ENCODE measurements around the gene C16orf78. TPM values are rescaled to one million over a fixed set of nuclear protein-coding genes. Genes with fewer than 3 reads are reported as not detected.

The C16orf78 gene, protein sequence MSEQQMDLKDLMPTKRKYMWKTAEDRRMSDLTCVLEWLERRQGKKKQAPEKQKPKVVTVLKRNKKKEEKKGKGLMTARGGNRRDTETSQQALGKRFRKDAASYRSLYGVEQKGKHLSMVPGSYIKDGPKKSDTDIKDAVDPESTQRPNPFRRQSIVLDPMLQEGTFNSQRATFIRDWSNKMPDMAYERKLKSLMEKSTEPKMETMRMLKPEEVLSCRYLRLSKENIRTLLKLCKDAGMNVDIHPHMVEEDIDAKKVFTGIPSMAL
- total RNA-seq = not detected in 2 replicates
- polyA plus RNA-seq = not detected in 2 replicates
- not detected in 2 replicates for polyA plus RNA-seq (2012)
- not detected in 2 replicates for polyA minus RNA-seq (ENCODE audit: low replicate concordance)

DNA sequence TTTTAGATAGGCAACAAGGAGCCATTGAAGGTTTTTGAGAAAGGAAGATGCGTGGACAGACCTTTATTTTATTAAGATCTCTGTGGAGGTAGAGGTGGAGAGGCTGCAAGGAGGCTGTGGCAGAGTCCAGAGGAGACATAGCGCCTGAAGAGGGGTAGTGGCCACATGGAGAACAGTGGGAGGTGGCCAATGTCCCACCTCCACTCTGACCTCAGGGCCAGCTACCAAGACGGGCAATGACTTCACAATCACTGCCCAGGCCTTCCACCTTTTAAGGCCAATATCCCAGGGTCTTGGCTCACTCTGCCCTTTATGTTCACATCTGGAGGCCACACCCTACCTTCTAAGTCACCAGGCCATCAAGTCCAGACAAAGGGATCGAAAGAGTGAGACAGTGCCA is at the start of gene C16orf78:
C16orf78 (plus strand) TSS at position 301 of the 400 bp plus-strand sequence. CDS start 136 bp downstream, outside the sequence.
- Histone ChIP-seq H3K79me2 (ENCODE audit: control insufficient read depth, insufficient read depth, low read length) (no peaks in the 10 kb centered on the region), H2AFZ (ENCODE audit: low read length) (no peak within 1 kb of the TSS), H3K9me3 (ENCODE audit: control insufficient read depth, insufficient read depth, low read depth, low read length) (no peaks in the 10 kb centered on the region), H3K27ac (ENCODE audit: insufficient read depth, low read length) (no peak within 1 kb of the TSS), H3K4me3 (replicated peaks in 1 of 4; ENCODE audit: control extremely low read depth in 1 of 4, insufficient read depth in 1 of 4, low read depth in 3 of 4, low read length in 4 of 4) (no peak within 1 kb of the TSS), H4K20me1 (ENCODE audit: control insufficient read depth, extremely low read depth, insufficient read depth, low read length) (no peaks in the 10 kb centered on the region), H3K4me2 (ENCODE audit: extremely low read depth, insufficient read depth, low read length) (no peak within 1 kb of the TSS), H3K36me3 (ENCODE audit: control insufficient read depth, insufficient read depth, low read length) (no peaks in the 10 kb centered on the region), H3K9ac (ENCODE audit: insufficient read depth, low read length) (no peak within 1 kb of the TSS), H3K27me3 (ENCODE audit: control insufficient read depth, insufficient read depth, low read length) (no peaks in the 10 kb centered on the region), H3K4me1 (ENCODE audit: control insufficient read depth, extremely low read depth, insufficient read depth, low read length) (no peaks in the 10 kb centered on the region)
- no peak for DNase-seq (ENCODE audit: low read depth in 2 of 2)
- TF ChIP-seq, protein P1, sequence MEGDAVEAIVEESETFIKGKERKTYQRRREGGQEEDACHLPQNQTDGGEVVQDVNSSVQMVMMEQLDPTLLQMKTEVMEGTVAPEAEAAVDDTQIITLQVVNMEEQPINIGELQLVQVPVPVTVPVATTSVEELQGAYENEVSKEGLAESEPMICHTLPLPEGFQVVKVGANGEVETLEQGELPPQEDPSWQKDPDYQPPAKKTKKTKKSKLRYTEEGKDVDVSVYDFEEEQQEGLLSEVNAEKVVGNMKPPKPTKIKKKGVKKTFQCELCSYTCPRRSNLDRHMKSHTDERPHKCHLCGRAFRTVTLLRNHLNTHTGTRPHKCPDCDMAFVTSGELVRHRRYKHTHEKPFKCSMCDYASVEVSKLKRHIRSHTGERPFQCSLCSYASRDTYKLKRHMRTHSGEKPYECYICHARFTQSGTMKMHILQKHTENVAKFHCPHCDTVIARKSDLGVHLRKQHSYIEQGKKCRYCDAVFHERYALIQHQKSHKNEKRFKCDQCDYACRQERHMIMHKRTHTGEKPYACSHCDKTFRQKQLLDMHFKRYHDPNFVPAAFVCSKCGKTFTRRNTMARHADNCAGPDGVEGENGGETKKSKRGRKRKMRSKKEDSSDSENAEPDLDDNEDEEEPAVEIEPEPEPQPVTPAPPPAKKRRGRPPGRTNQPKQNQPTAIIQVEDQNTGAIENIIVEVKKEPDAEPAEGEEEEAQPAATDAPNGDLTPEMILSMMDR (conservative IDR thresholded peaks at IDR 0.05 in 1 of 2, IDR thresholded peaks at IDR 0.05 in 1 of 2; ENCODE audit: low read depth in 1 of 2, low read length in 2 of 2) = no peak
- TF ChIP-seq EZH2 (IDR thresholded peaks at IDR 0.05; ENCODE audit: low read length, missing control alignments) = no peak

DNA sequence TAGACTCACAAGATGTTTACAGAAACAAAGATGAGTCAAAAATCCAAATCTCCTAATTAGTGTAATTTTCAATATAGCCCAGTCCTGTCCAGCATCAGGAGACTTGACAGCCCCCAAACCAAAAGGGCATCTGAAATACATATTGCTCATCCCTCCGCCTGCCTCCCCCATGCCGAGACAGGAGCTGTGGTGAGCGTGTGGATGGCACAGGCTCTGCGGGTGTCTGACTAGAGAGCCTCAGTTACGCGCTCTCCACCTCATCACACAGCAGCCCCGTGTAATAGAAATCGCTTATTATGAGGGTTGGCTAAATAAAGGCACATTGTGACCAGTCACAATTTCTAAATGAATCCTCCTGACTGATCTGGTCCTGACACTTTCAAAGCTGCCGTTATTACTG is 48.9 kb upstream of the C16orf78 start:
- no peak overlapping the region for H3K27ac ChIP-seq (ENCODE audit: insufficient read depth, low read length)
- no peaks in the 10 kb centered on the region for H3K9me3 ChIP-seq (ENCODE audit: control insufficient read depth, insufficient read depth, low read depth, low read length)
- no peak overlapping the region for H3K9ac ChIP-seq (ENCODE audit: insufficient read depth, low read length)
- no peak overlapping the region for H3K4me3 ChIP-seq (replicated peaks in 1 of 4; ENCODE audit: control extremely low read depth in 1 of 4, insufficient read depth in 1 of 4, low read depth in 3 of 4, low read length in 4 of 4)
- H3K4me1 ChIP-seq (ENCODE audit: control insufficient read depth, extremely low read depth, insufficient read depth, low read length) = no peaks in the 10 kb centered on the region
- no peak for DNase-seq (ENCODE audit: low read depth in 2 of 2)
- no peaks in the 10 kb centered on the region for H3K36me3 ChIP-seq (ENCODE audit: control insufficient read depth, insufficient read depth, low read length)
- H4K20me1 ChIP-seq (ENCODE audit: control insufficient read depth, extremely low read depth, insufficient read depth, low read length) = no peaks in the 10 kb centered on the region
- no peaks in the 10 kb centered on the region for H3K27me3 ChIP-seq (ENCODE audit: control insufficient read depth, insufficient read depth, low read length)
- no peak overlapping the region for H3K4me2 ChIP-seq (ENCODE audit: extremely low read depth, insufficient read depth, low read length)
- TF ChIP-seq, protein P1 (conservative IDR thresholded peaks at IDR 0.05 in 1 of 2, IDR thresholded peaks at IDR 0.05 in 1 of 2; ENCODE audit: low read depth in 1 of 2, low read length in 2 of 2) = no peak
- TF ChIP-seq EZH2 (IDR thresholded peaks at IDR 0.05; ENCODE audit: low read length, missing control alignments) = no peak
- H3K79me2 ChIP-seq (ENCODE audit: control insufficient read depth, insufficient read depth, low read length) = no peaks in the 10 kb centered on the region
- no peak overlapping the region for H2AFZ ChIP-seq (ENCODE audit: low read length)

DNA sequence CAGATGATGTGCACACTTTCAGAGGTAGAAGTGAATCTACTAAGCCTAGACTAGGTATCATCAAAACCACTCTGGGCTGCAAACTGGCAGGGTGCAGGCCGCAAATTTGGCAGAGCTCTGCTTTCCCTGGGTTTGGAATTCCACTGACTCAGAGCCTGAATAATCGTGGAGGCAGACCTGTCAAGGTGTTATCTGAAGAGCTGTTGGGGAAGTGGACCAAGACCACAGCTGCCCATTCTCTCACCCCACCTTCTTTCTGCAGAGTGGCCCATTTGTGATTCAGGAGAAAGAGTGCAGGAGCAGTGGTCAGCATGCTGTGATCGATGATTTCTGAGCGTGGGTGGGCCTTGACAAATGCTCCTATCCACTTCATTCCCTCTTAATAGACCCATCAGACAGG is 46.1 kb upstream of the C16orf78 start:
- H3K9ac ChIP-seq (ENCODE audit: insufficient read depth, low read length) = no peak overlapping the region
- no peaks in the 10 kb centered on the region for H3K4me1 ChIP-seq (ENCODE audit: control insufficient read depth, extremely low read depth, insufficient read depth, low read length)
- DNase-seq (ENCODE audit: low read depth in 2 of 2) = no peak
- no peak overlapping the region for H3K4me2 ChIP-seq (ENCODE audit: extremely low read depth, insufficient read depth, low read length)
- H2AFZ ChIP-seq (ENCODE audit: low read length) = no peak overlapping the region
- no peaks in the 10 kb centered on the region for H4K20me1 ChIP-seq (ENCODE audit: control insufficient read depth, extremely low read depth, insufficient read depth, low read length)
- H3K27me3 ChIP-seq (ENCODE audit: control insufficient read depth, insufficient read depth, low read length) = no peaks in the 10 kb centered on the region
- H3K4me3 ChIP-seq (replicated peaks in 1 of 4; ENCODE audit: control extremely low read depth in 1 of 4, insufficient read depth in 1 of 4, low read depth in 3 of 4, low read length in 4 of 4) = no peak overlapping the region
- no peaks in the 10 kb centered on the region for H3K36me3 ChIP-seq (ENCODE audit: control insufficient read depth, insufficient read depth, low read length)
- TF ChIP-seq EZH2 (IDR thresholded peaks at IDR 0.05; ENCODE audit: low read length, missing control alignments) = no peak
- TF ChIP-seq, protein P1 (conservative IDR thresholded peaks at IDR 0.05 in 1 of 2, IDR thresholded peaks at IDR 0.05 in 1 of 2; ENCODE audit: low read depth in 1 of 2, low read length in 2 of 2) = no peak
- H3K27ac ChIP-seq (ENCODE audit: insufficient read depth, low read length) = no peak overlapping the region
- H3K9me3 ChIP-seq (ENCODE audit: control insufficient read depth, insufficient read depth, low read depth, low read length) = no peaks in the 10 kb centered on the region
- no peaks in the 10 kb centered on the region for H3K79me2 ChIP-seq (ENCODE audit: control insufficient read depth, insufficient read depth, low read length)
